CD4-positive, alpha-beta memory T cell (primary cell): Measurements from ENCODE around the gene HOXB6. TPM values are rescaled to one million over a fixed set of nuclear protein-coding genes. Genes with fewer than 3 reads are reported as not detected.

Experiments used
- CTCF ChIA-PET: fragments of 350-600 bp; sonication (Branson Sonifier 250); formaldehyde crosslinking; loops from one replicate; lab custom pipeline; 2021; ENCODE audit warnings: inconsistent platforms; ENCODE audit not compliant: partially characterized antibody; lab: Charles Lee
- POLR2A ChIA-PET: fragments of 350-600 bp; sonication (Branson Sonifier 250); formaldehyde crosslinking; loops from one replicate; lab custom pipeline; 2021; ENCODE audit not compliant: partially characterized antibody; lab: Charles Lee
- DNase-seq, 5 donors: peaks; one replicate each; pipeline versions ENCODE4 v3.0.0 to v3.0.0-alpha.2; 2020 to 2022; ENCODE audit warnings: mixed read lengths in 1 of 5
- H3K27ac ChIP-seq: one replicate; pipeline ENCODE4 v1.7.0; 2013; ENCODE audit warnings: low read depth, low read length
- H3K27me3 ChIP-seq: 2 replicates; pipeline ENCODE4 v1.7.0; 2013; ENCODE audit warnings: mild to moderate bottlenecking, low read length, moderate library complexity; ENCODE audit not compliant: insufficient read depth
- H3K36me3 ChIP-seq: 2 replicates; pipeline ENCODE4 v1.7.0; 2013; ENCODE audit warnings: mild to moderate bottlenecking, low read length, moderate library complexity; ENCODE audit not compliant: insufficient read depth
- H3K4me1 ChIP-seq: 2 replicates; pipeline ENCODE4 v1.7.0; 2013; ENCODE audit warnings: mild to moderate bottlenecking, low read length, moderate library complexity; ENCODE audit not compliant: insufficient read depth
- H3K4me3 ChIP-seq, 2 donors: one replicate each; pipeline ENCODE4 v1.7.0; 2013; ENCODE audit warnings: low read length in 2 of 2, mild to moderate bottlenecking in 1 of 2
- H3K9me3 ChIP-seq, 2 donors: one replicate each; pipeline ENCODE4 v1.7.0; 2013; ENCODE audit warnings: low read length in 2 of 2, control low read depth in 1 of 2; ENCODE audit not compliant: control insufficient read depth in 1 of 2
- H3K27ac Mint-ChIP-seq, 7 donors: one replicate each; pipeline ENCODE4 v1.8.0; 2020 to 2021; ENCODE audit warnings: mixed read lengths in 7 of 7, mild to moderate bottlenecking in 6 of 7, inconsistent platforms in 3 of 7, moderate library complexity in 3 of 7
- H3K27me3 Mint-ChIP-seq, 2 donors: one replicate each; pipeline ENCODE4 v1.8.0; 2020 to 2021; ENCODE audit warnings: mixed read lengths in 2 of 2
- H3K36me3 Mint-ChIP-seq, 2 donors: one replicate each; pipeline ENCODE4 v1.8.0; 2020 to 2021; ENCODE audit warnings: mixed read lengths in 2 of 2, inconsistent platforms in 1 of 2, mild to moderate bottlenecking in 1 of 2
- H3K4me1 Mint-ChIP-seq, 4 donors: one replicate each; pipeline ENCODE4 v1.8.0; 2020 to 2021; ENCODE audit warnings: mixed read lengths in 4 of 4, mild to moderate bottlenecking in 1 of 4
- H3K4me3 Mint-ChIP-seq, 8 donors: one replicate each; pipeline ENCODE4 v1.8.0; 2020 to 2021; ENCODE audit warnings: mixed read lengths in 8 of 8, mild to moderate bottlenecking in 7 of 8, moderate library complexity in 6 of 8, inconsistent platforms in 3 of 8
- H3K9me3 Mint-ChIP-seq, 8 donors: one replicate each; pipeline ENCODE4 v1.8.0; 2020 to 2021; ENCODE audit warnings: mixed read lengths in 8 of 8, mild to moderate bottlenecking in 5 of 8, inconsistent platforms in 3 of 8, moderate library complexity in 1 of 8
- intact Hi-C: fragments of 100-400 bp; cut with micrococcal nuclease; formaldehyde crosslinking; loops from one replicate; pipeline ENCODE4 v1.15.1; 2023
- polyA plus RNA-seq, 2 donors: library from polyadenylated mRNA; unstranded; fragments of 300-500 nt; fragmentation: Illumina TruSeq; gene quantifications; one replicate each; pipeline ENCODE4 v1.2.3, GENCODE V29; 2021
- total RNA-seq, 2 experiments: library from RNA; stranded (reverse); gene quantifications; one replicate each; pipeline ENCODE4 v1.2.3, GENCODE V29; 2021

The HOXB6 gene
- total and polyA plus RNA-seq, 4 experiments from 2014 or later = 0.38 TPM; not detected in 3

GRCh38 chr17:48611681-48612455, 7.1 kb upstream of the HOXB6 start:
- POLR2A ChIA-PET = no interaction called here
- Histone ChIP-seq H3K9me3 (no peaks in the 10 kb centered on the region), H3K36me3 (no peaks in the 10 kb centered on the region), H3K4me1 (peaks cover 51% of the 10 kb centered on the region), H3K4me3 (peak overlapping the region in 1 of 2 donors; percentile 64), H3K27me3 (peaks cover 59% of the 10 kb centered on the region), H3K27ac (no peak overlapping the region)
- DNase-seq = no peak
- H3K27ac Mint-ChIP-seq = peak overlapping the region in 3 of 7 donors; percentile 42 to 69 (median 47)
- H3K4me1 Mint-ChIP-seq = peaks cover 23 to 58% (median 35%) of the 10 kb centered on the region in 4 donors
- H3K9me3 Mint-ChIP-seq = peaks cover 0 to 6% (median 0%) of the 10 kb centered on the region in 8 donors
- peaks cover 0 to 6% of the 10 kb centered on the region in 2 donors for H3K36me3 Mint-ChIP-seq
- CTCF ChIA-PET = no interaction called here
- peaks cover 40 to 69% of the 10 kb centered on the region in 2 donors for H3K27me3 Mint-ChIP-seq
- intact Hi-C loops = loop anchor here (2.0 kb wide), 1 partner anchor 13 kb away; no protein-coding TSS in a partner anchor
- H3K4me3 Mint-ChIP-seq = peak overlapping the region; percentile 86 to 93 (median 90)

- Mint-ChIP-seq H3K4me1 (peaks cover 23 to 55% (median 34%) of the 10 kb centered on the region in 4 donors), H3K36me3 (peaks cover 0 to 6% of the 10 kb centered on the region in 2 donors), H3K9me3 (peaks cover 0 to 6% (median 0%) of the 10 kb centered on the region in 8 donors), H3K4me3 (peak overlapping the region; percentile 86 to 93 (median 90)), H3K27me3 (peaks cover 39 to 69% of the 10 kb centered on the region in 2 donors), H3K27ac (peak overlapping the region in 5 of 7 donors; percentile 13 to 93 (median 69))
- no peak overlapping the region for H3K27ac ChIP-seq
- no peaks in the 10 kb centered on the region for H3K36me3 ChIP-seq
- H3K9me3 ChIP-seq = no peaks in the 10 kb centered on the region
- H3K27me3 ChIP-seq = peaks cover 53% of the 10 kb centered on the region
- no peak for DNase-seq
- H3K4me3 ChIP-seq = peak overlapping the region; percentile 64 to 76
- intact Hi-C loops = loop anchor here (2.0 kb wide), 1 partner anchor 14 kb away; no protein-coding TSS in a partner anchor
- H3K4me1 ChIP-seq = peaks cover 51% of the 10 kb centered on the region
- CTCF ChIA-PET = no interaction called here
- POLR2A ChIA-PET = no interaction called here
These were observed 6.4 kb upstream of the HOXB6 start for GRCh38 chr17:48611213-48611612.

- ChIA-PET POLR2A (interaction anchor here (0.7 to 1.1 kb wide), 2 partner anchors 69 to 640 kb away, joined by 3 to 5 read pairs; partner anchors contain the start of gene CDK5RAP3), CTCF (interaction anchor here (1.0 to 2.6 kb wide), 5 partner anchors 10 to 583 kb away, joined by 3 to 9 read pairs (median 3); partner anchors contain the start of gene HOXB5)
- Mint-ChIP-seq H3K36me3 (peaks cover 0 to 6% of the 10 kb centered on the region in 2 donors), H3K4me1 (peaks cover 23 to 49% (median 34%) of the 10 kb centered on the region in 4 donors), H3K27ac (peak within 1 kb of the TSS in 6 of 7 donors; percentile 13 to 93 (median 69)), H3K4me3 (peak within 1 kb of the TSS; percentile 86 to 93 (median 90)), H3K9me3 (peaks cover 0 to 4% (median 0%) of the 10 kb centered on the region in 8 donors), H3K27me3 (peaks cover 35 to 65% of the 10 kb centered on the region in 2 donors)
- peaks cover 51% of the 10 kb centered on the region for H3K4me1 ChIP-seq
- intact Hi-C loops = loop anchor here (2.0 kb wide), 1 partner anchor 14 kb away; no protein-coding TSS in a partner anchor
- H3K4me3 ChIP-seq = peak within 1 kb of the TSS; percentile 64 to 76
- H3K27me3 ChIP-seq = peaks cover 47% of the 10 kb centered on the region
- H3K27ac ChIP-seq = no peak within 1 kb of the TSS
- H3K9me3 ChIP-seq = no peaks in the 10 kb centered on the region
- H3K36me3 ChIP-seq = no peaks in the 10 kb centered on the region
- DNase-seq = peak in 2 of 5 donors; percentile 50 to 56
These were observed 5.8 kb upstream of the HOXB6 start, which contains the start of gene HOXB7 for GRCh38 chr17:48610282-48611211. HOXB7 (minus strand) TSS chr17:48611017; CDS start chr17:48610918, 99 bp downstream.

GRCh38 chr17:48609759-48610281, 5.0 kb upstream of the HOXB6 start:
- intact Hi-C loops = loop anchor here (2.0 kb wide), 1 partner anchor 15 kb away; no protein-coding TSS in a partner anchor

GRCh38 chr17:48609033-48609432, 4.2 kb upstream of the HOXB6 start:
- Histone ChIP-seq H3K4me1 (peaks cover 49% of the 10 kb centered on the region), H3K9me3 (no peaks in the 10 kb centered on the region), H3K27me3 (peaks cover 50% of the 10 kb centered on the region), H3K27ac (no peak overlapping the region), H3K4me3 (no peak overlapping the region), H3K36me3 (no peaks in the 10 kb centered on the region)
- H3K27me3 Mint-ChIP-seq = peaks cover 38 to 65% of the 10 kb centered on the region in 2 donors
- peaks cover 0 to 4% (median 0%) of the 10 kb centered on the region in 8 donors for H3K9me3 Mint-ChIP-seq
- CTCF ChIA-PET = interaction anchor here (1.0 to 2.6 kb wide), 5 partner anchors 8 to 582 kb away, joined by 3 to 9 read pairs (median 3); partner anchors contain the start of gene HOXB5
- H3K36me3 Mint-ChIP-seq = peaks cover 0 to 6% of the 10 kb centered on the region in 2 donors
- no peak for DNase-seq
- intact Hi-C loops = no loop called here
- peak overlapping the region in 4 of 8 donors; percentile 7 to 76 (median 23) for H3K4me3 Mint-ChIP-seq
- POLR2A ChIA-PET = interaction anchor here (1.0 kb wide), 2 partner anchors 8 to 9 kb away, joined by 3 to 4 read pairs; no protein-coding TSS in a partner anchor
- peak overlapping the region in 1 of 7 donors; percentile 5 for H3K27ac Mint-ChIP-seq
- peaks cover 21 to 43% (median 31%) of the 10 kb centered on the region in 4 donors for H3K4me1 Mint-ChIP-seq

More at GRCh38 chr17:48609759-48610281, 5.0 kb upstream of the HOXB6 start:
- Mint-ChIP-seq H3K4me1 (peaks cover 22 to 44% (median 32%) of the 10 kb centered on the region in 4 donors), H3K4me3 (peak overlapping the region; percentile 51 to 93 (median 88)), H3K36me3 (peaks cover 0 to 6% of the 10 kb centered on the region in 2 donors), H3K27me3 (peaks cover 35 to 62% of the 10 kb centered on the region in 2 donors), H3K9me3 (peaks cover 0 to 4% (median 0%) of the 10 kb centered on the region in 8 donors), H3K27ac (peak overlapping the region in 1 of 7 donors; percentile 5)
- Histone ChIP-seq H3K4me1 (peaks cover 49% of the 10 kb centered on the region), H3K27me3 (peaks cover 47% of the 10 kb centered on the region), H3K4me3 (peak overlapping the region; percentile 64 to 76), H3K27ac (no peak overlapping the region), H3K36me3 (no peaks in the 10 kb centered on the region), H3K9me3 (no peaks in the 10 kb centered on the region)
- DNase-seq = no peak
- ChIA-PET CTCF (interaction anchor here (1.0 to 2.6 kb wide), 6 partner anchors 9 to 583 kb away, joined by 3 to 9 read pairs (median 3); partner anchors contain the start of gene HOXB5), POLR2A (interaction anchor here (0.7 to 1.1 kb wide), 3 partner anchors 9 to 639 kb away, joined by 3 to 5 read pairs (median 3); partner anchors contain the start of gene CDK5RAP3)

GRCh38 chr17:48608494-48608834, 3.7 kb upstream of the HOXB6 start:
- Histone ChIP-seq H3K9me3 (no peaks in the 10 kb centered on the region), H3K4me3 (no peak overlapping the region), H3K27me3 (peaks cover 50% of the 10 kb centered on the region), H3K4me1 (peaks cover 46% of the 10 kb centered on the region), H3K27ac (no peak overlapping the region), H3K36me3 (no peaks in the 10 kb centered on the region)
- H3K27me3 Mint-ChIP-seq = peaks cover 37 to 64% of the 10 kb centered on the region in 2 donors
- H3K4me3 Mint-ChIP-seq = peak overlapping the region in 1 of 8 donors; percentile 31
- ChIA-PET POLR2A (interaction anchor here (1.0 kb wide), 2 partner anchors 9 to 501 kb away, joined by 3 to 4 read pairs; partner anchors contain the start of gene SNX11), CTCF (interaction anchor here (2.4 to 2.6 kb wide), 2 partner anchors 8 to 16 kb away, joined by 7 to 9 read pairs; partner anchors contain the start of gene HOXB5)
- H3K27ac Mint-ChIP-seq = no peak overlapping the region
- no peak for DNase-seq
- peaks cover 0 to 6% of the 10 kb centered on the region in 2 donors for H3K36me3 Mint-ChIP-seq
- intact Hi-C loops = no loop called here
- peaks cover 17 to 43% (median 29%) of the 10 kb centered on the region in 4 donors for H3K4me1 Mint-ChIP-seq
- no peaks in the 10 kb centered on the region for H3K9me3 Mint-ChIP-seq
